DMS79 (cell line): ENCODE measurements around the gene GABPB2.
A peak's percentile ranks its signal among the peaks of the same experiment; 100 is the strongest.

Experiments used
- DNase-seq: peaks from one replicate; lab custom pipeline; 2025; lab: John Stamatoyannopoulos, UW

Gene GABPB2

GRCh38 chr1:151165281-151165737 lies 94.7 kb downstream of the GABPB2 start:
- no peak for DNase-seq

- DNase-seq = peak; percentile 98
Measured at GRCh38 chr1:151165738-151166504, 95.4 kb downstream of the GABPB2 start, which contains the start of the genes LYSMD1 and SCNM1. Gene LYSMD1, minus strand, starts transcription at chr1:151165902. Its CDS starts 644 bp downstream, at chr1:151165258. Gene SCNM1, plus strand, starts transcription at chr1:151166144. Its CDS starts 9 bp downstream, at chr1:151166153.

GRCh38 chr1:151166505-151166956 lies 96.0 kb downstream of the GABPB2 start:
- peak; percentile 17 for DNase-seq

- DNase-seq = no peak
Measured at GRCh38 chr1:151167116-151167515, 96.6 kb downstream of the GABPB2 start.

GRCh38 chr1:151171190-151171589 lies 100.6 kb downstream of the GABPB2 start:
- DNase-seq = no peak
